ENCODE results near the gene LRRC61.

Gene LRRC61

GRCh38 chr7:150332852-150333635 is 9.9 kb downstream of the LRRC61 start:
- DNase-seq, result no peak

GRCh38 chr7:150333659-150334058 is 10.5 kb downstream of the LRRC61 start:
- DNase-seq, result no peak

- no peak for DNase-seq
Observed at GRCh38 chr7:150334108-150334507, 11.0 kb downstream of the LRRC61 start.

GRCh38 chr7:150335108-150335773 is 12.1 kb downstream of the LRRC61 start:
- DNase-seq, result no peak

GRCh38 chr7:150335774-150336112 is 12.6 kb downstream of the LRRC61 start:
- DNase-seq, result no peak

GRCh38 chr7:150336746-150337145 is 13.6 kb downstream of the LRRC61 start:
- no peak for DNase-seq

DNA sequence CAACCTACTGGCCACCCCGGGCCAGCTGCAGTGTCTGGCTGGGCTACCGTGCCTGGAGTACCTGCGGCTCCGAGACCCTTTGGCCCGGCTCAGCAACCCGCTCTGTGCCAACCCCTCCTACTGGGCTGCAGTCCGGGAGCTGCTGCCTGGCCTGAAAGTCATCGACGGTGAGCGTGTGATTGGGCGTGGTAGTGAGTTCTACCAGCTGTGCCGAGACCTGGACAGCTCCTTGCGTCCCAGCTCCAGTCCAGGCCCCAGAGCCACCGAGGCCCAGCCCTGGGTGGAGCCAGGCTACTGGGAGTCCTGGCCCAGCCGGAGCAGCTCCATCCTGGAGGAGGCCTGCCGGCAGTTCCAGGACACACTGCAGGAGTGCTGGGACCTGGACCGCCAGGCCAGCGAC is 14.0 kb downstream of the LRRC61 start:
- DNase-seq, result no peak

DNA sequence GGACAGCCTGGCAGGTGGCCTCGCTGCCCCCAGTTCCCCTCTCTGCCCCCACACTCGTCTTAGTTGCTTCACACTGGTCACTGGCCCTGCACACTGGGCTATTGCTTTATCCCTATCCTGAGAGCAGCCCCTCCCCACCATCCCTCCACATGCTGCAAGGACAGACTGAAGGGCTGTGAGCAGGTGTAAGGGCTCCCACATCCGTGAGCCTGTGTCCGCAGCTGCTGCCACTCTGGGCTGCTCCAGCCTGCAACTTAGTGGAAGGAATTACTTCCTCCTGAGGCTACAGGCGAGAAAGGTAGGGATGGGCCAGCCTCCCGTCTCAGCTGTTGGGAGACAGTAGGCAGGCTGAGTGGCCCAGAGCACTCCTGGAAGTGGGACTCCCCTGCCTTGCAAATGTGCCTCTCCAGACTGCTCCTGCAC is 14.5 kb downstream of the LRRC61 start:
- DNase-seq, result no peak

- no peak for DNase-seq
Observed at GRCh38 chr7:150338166-150338829, 15.1 kb downstream of the LRRC61 start.

- no peak for DNase-seq
Observed at GRCh38 chr7:150339409-150339809, 16.3 kb downstream of the LRRC61 start.

GRCh38 chr7:150340024-150340749 is 17.0 kb downstream of the LRRC61 start:
- DNase-seq, result no peak

DNA sequence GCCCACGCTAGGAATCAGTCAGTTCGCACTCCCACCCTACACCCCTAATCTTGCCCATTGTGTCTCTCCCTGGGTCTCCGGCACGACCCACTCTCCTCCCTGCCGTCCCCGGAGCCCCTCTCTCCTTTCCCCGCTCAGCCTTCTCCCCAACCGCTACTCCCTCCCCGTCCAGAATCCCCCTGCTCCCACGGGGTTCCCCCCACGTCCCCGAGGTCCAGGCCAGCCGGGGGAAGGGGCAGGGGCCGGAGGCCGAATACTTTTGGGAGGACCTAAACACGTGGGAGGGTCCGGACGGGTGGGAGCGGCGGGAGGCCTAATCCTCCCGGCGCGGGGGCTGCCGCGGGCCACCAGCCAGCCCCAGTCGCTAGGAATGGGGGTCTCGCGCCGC is 17.7 kb downstream of the LRRC61 start:
- DNase-seq, result no peak

GRCh38 chr7:150341263-150342120 is 18.3 kb downstream of the LRRC61 start, which contains the start of gene RARRES2:
Gene RARRES2 (minus strand): TSS chr7:150341629. CDS start chr7:150340609, 1,020 bp downstream.
- DNase-seq, result no peak

- DNase-seq, result no peak
Observed at GRCh38 chr7:150342121-150342408, 18.9 kb downstream of the LRRC61 start.

- DNase-seq, result no peak
Observed at GRCh38 chr7:150343225-150343624, 20.1 kb downstream of the LRRC61 start.

DNA sequence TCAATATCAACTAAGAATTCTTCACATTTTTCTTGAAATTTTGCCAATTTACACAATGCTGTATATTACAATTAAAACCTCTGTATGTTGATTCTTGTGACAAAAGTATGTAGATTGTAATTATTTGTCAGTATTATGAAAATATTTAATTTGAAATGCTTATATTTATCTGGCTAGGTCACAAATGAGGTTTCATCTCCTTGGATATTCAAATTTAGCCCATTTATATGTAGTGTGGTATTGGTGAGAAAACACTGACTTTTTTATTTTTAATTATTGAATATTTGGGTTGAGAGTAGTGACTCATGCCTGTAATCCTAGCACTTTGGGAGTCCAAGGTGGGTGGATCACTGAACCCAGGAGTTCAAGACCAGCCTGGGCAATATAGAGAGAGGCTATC is 21.1 kb downstream of the LRRC61 start:
- no peak for DNase-seq

DNA sequence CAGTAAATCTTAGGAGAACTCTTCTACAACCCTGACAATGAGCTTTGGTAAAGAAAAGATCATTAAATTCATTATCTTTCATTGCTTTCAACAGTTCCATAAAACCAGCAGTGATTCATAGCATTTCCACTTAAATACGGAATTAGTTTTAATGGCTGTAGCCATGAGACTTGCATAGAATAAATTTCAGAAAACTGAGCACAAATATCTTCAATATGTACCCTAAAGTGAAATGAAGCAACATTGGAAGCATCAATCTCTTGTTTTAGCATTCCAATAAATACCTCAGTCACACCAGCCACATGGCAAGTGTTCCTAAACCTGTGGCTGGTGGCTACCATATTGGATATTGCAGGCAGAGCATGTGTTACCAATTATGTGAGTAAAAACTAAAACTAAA is 21.9 kb downstream of the LRRC61 start:
- DNase-seq, result no peak

GRCh38 chr7:150346922-150347321 is 23.8 kb downstream of the LRRC61 start:
- no peak for DNase-seq

- no peak for DNase-seq
Observed at GRCh38 chr7:150351587-150352194, 28.5 kb downstream of the LRRC61 start.

GRCh38 chr7:150355666-150356059 is 32.5 kb downstream of the LRRC61 start:
- no peak for DNase-seq

GRCh38 chr7:150356265-150356897 is 33.2 kb downstream of the LRRC61 start:
- no peak for DNase-seq

DNA sequence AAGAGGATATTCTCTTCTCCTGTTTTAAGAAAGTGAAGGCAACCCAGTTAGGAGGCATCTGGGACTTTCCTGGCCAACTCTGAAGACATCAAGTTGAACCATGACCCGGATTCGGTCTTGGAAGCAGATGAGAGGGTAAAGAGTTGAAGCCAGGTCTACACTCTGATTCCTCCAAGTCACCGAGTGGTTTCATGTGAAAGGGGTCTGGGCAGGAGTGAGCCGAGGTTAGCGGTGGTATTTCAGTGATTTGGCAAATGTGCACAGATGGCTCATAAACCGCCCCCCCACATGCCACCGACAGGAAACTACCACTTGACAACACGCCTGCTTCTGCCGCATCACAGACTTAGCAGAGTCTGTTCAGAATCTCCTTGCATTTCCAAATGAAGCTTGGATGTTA is 34.1 kb downstream of the LRRC61 start:
- DNase-seq, result no peak
